B cell (primary cell): ENCODE results near the gene PLEKHG4B.
"Not testable (repeated sequence)": the region's sequence is repeated elsewhere in the genome, so short reads cannot be mapped to it uniquely, and the experiment has no call there.

Source experiments
- CTCF ChIP-seq: fragments of 200-600 bp; IDR thresholded peaks from one replicate; pipeline ENCODE4 v1.8.0; 2022; ENCODE audit warnings: antibody characterized with exemption, mild to moderate bottlenecking
- EZH2 ChIP-seq: IDR thresholded peaks from 2 replicates; pipeline ENCODE4 v1.6.1; 2012; ENCODE audit warnings: borderline replicate concordance, low read depth, mild to moderate bottlenecking, moderate library complexity, low read length; ENCODE audit not compliant: insufficient read depth, poor library complexity, severe bottlenecking

GRCh38 chr5:164783-165182 is 72.8 kb downstream of the PLEKHG4B start:
- not testable (repeated sequence) for TF ChIP-seq CTCF, EZH2
